IPS-20b (cell line): Measurements from ENCODE around the gene ARID3A.

ENCODE experiments used
- H3K27ac ChIP-seq: one replicate; pipeline ENCODE4 v1.5.1; 2013; ENCODE audit warnings: low read length
- H3K27me3 ChIP-seq: 2 replicates; pipeline ENCODE4 v1.6.1; 2013; ENCODE audit warnings: mild to moderate bottlenecking, low read length, inconsistent platforms; ENCODE audit not compliant: insufficient read depth
- H3K36me3 ChIP-seq: 2 replicates; pipeline ENCODE4 v1.6.1; 2013; ENCODE audit warnings: low read depth, mild to moderate bottlenecking, inconsistent platforms, low read length, moderate library complexity; ENCODE audit not compliant: insufficient read depth
- H3K4me1 ChIP-seq: 2 replicates; pipeline ENCODE4 v1.6.1; 2013; ENCODE audit warnings: mild to moderate bottlenecking, control low read depth, inconsistent platforms, low read length, moderate library complexity; ENCODE audit not compliant: insufficient read depth
- H3K4me3 ChIP-seq: 2 replicates; pipeline ENCODE4 v1.5.1; 2013; ENCODE audit warnings: mild to moderate bottlenecking, low read length, inconsistent platforms
- H3K9ac ChIP-seq: 2 replicates; pipeline ENCODE4 v1.6.1; 2013; ENCODE audit warnings: low read depth, mild to moderate bottlenecking, inconsistent platforms, low read length, moderate library complexity
- H3K9me3 ChIP-seq: 2 replicates; pipeline ENCODE4 v1.6.1; 2013; ENCODE audit warnings: mild to moderate bottlenecking, low read depth, low read length, inconsistent platforms; ENCODE audit not compliant: insufficient read depth

The ARID3A gene

GRCh38 chr19:928471-929202 is 2.8 kb downstream of the ARID3A start:
- Histone ChIP-seq H3K4me1 (0 out of 2 replicates have a peak, but pooled peaks cover 3% of the 10 kb centered on the region), H3K27ac (no peak overlapping the region), H3K9me3 (no peaks in the 10 kb centered on the region), H3K36me3 (peaks cover 10% of the 10 kb centered on the region; the same call in 1 of the 2 replicates), H3K27me3 (peaks cover 13% of the 10 kb centered on the region; the same call in 1 of the 2 replicates), H3K4me3 (no peak overlapping the region), H3K9ac (no peak overlapping the region)

- H3K27ac ChIP-seq, result no peak overlapping the region
- H3K9ac ChIP-seq, result no peak overlapping the region
- no peaks in the 10 kb centered on the region for H3K9me3 ChIP-seq
- no peak overlapping the region for H3K4me3 ChIP-seq
- H3K4me1 ChIP-seq, result 0 out of 2 replicates have a peak, but pooled peaks cover 3% of the 10 kb centered on the region
- peaks cover 6% of the 10 kb centered on the region; the same call in 1 of the 2 replicates for H3K27me3 ChIP-seq
- H3K36me3 ChIP-seq, result peaks cover 10% of the 10 kb centered on the region; the same call in 1 of the 2 replicates
Observed at GRCh38 chr19:929203-929890, 3.5 kb downstream of the ARID3A start.

GRCh38 chr19:929891-930258 is 4.0 kb downstream of the ARID3A start:
- H3K4me3 ChIP-seq, result no peak overlapping the region
- no peak overlapping the region for H3K27ac ChIP-seq
- H3K9ac ChIP-seq, result no peak overlapping the region
- no peaks in the 10 kb centered on the region for H3K9me3 ChIP-seq
- H3K27me3 ChIP-seq, result peaks cover under 1% of the 10 kb centered on the region; the same call in 1 of the 2 replicates
- H3K4me1 ChIP-seq, result 0 out of 2 replicates have a peak, but pooled peaks cover 3% of the 10 kb centered on the region
- peaks cover 10% of the 10 kb centered on the region; the same call in 1 of the 2 replicates for H3K36me3 ChIP-seq

GRCh38 chr19:931860-932647 is 6.2 kb downstream of the ARID3A start:
- Histone ChIP-seq H3K9me3 (no peaks in the 10 kb centered on the region), H3K4me3 (no peak overlapping the region), H3K4me1 (0 out of 2 replicates have a peak, but pooled peaks cover 3% of the 10 kb centered on the region), H3K36me3 (peaks cover 15% of the 10 kb centered on the region; the same call in 1 of the 2 replicates), H3K27me3 (no peaks in the 10 kb centered on the region), H3K9ac (no peak overlapping the region), H3K27ac (no peak overlapping the region)

- H3K27me3 ChIP-seq, result no peaks in the 10 kb centered on the region
- H3K9ac ChIP-seq, result no peak overlapping the region
- 0 out of 2 replicates have a peak, but pooled peaks cover 3% of the 10 kb centered on the region for H3K4me1 ChIP-seq
- no peaks in the 10 kb centered on the region for H3K9me3 ChIP-seq
- H3K4me3 ChIP-seq, result no peak overlapping the region
- peaks cover 19% of the 10 kb centered on the region; the same call in 1 of the 2 replicates for H3K36me3 ChIP-seq
- H3K27ac ChIP-seq, result no peak overlapping the region
Observed at GRCh38 chr19:932648-933552, 7.1 kb downstream of the ARID3A start.

- Histone ChIP-seq H3K27me3 (no peaks in the 10 kb centered on the region), H3K9ac (no peak overlapping the region), H3K9me3 (no peaks in the 10 kb centered on the region), H3K4me1 (0 out of 2 replicates have a peak, but pooled peaks cover 3% of the 10 kb centered on the region), H3K27ac (no peak overlapping the region), H3K4me3 (no peak overlapping the region), H3K36me3 (peaks cover 23% of the 10 kb centered on the region; the same call in 1 of the 2 replicates)
Observed at GRCh38 chr19:933553-933882, 7.7 kb downstream of the ARID3A start.

- no peak overlapping the region for H3K9ac ChIP-seq
- no peaks in the 10 kb centered on the region for H3K9me3 ChIP-seq
- H3K27ac ChIP-seq, result no peak overlapping the region
- H3K36me3 ChIP-seq, result peaks cover 24% of the 10 kb centered on the region
- no peaks in the 10 kb centered on the region for H3K27me3 ChIP-seq
- H3K4me3 ChIP-seq, result no peak overlapping the region
- H3K4me1 ChIP-seq, result 0 out of 2 replicates have a peak, but pooled peaks cover 3% of the 10 kb centered on the region
Observed at GRCh38 chr19:934197-934840, 8.5 kb downstream of the ARID3A start.

GRCh38 chr19:934865-935479 is 9.1 kb downstream of the ARID3A start:
- 0 out of 2 replicates have a peak, but pooled peaks cover 3% of the 10 kb centered on the region for H3K4me1 ChIP-seq
- no peak overlapping the region for H3K27ac ChIP-seq
- H3K9ac ChIP-seq, result no peak overlapping the region
- H3K36me3 ChIP-seq, result peaks cover 23% of the 10 kb centered on the region
- H3K4me3 ChIP-seq, result no peak overlapping the region
- no peaks in the 10 kb centered on the region for H3K27me3 ChIP-seq
- no peaks in the 10 kb centered on the region for H3K9me3 ChIP-seq

- Histone ChIP-seq H3K9me3 (no peaks in the 10 kb centered on the region), H3K27me3 (no peaks in the 10 kb centered on the region), H3K4me3 (no peak overlapping the region), H3K4me1 (0 out of 2 replicates have a peak, but pooled peaks cover 3% of the 10 kb centered on the region), H3K9ac (no peak overlapping the region), H3K36me3 (peaks cover 16% of the 10 kb centered on the region; the same call in 1 of the 2 replicates), H3K27ac (no peak overlapping the region)
Observed at GRCh38 chr19:936175-936546, 10.3 kb downstream of the ARID3A start.

- Histone ChIP-seq H3K9ac (no peak overlapping the region), H3K27ac (no peak overlapping the region), H3K36me3 (peaks cover 16% of the 10 kb centered on the region; the same call in 1 of the 2 replicates), H3K4me1 (0 out of 2 replicates have a peak, but pooled peaks cover 3% of the 10 kb centered on the region), H3K4me3 (no peak overlapping the region), H3K27me3 (no peaks in the 10 kb centered on the region), H3K9me3 (no peaks in the 10 kb centered on the region)
Observed at GRCh38 chr19:937259-937694, 11.4 kb downstream of the ARID3A start.
